Endothelial cell of hepatic sinusoid (primary cell): ENCODE data around the gene BUD31.

Source experiments
- in situ Hi-C: cut with HindIII; loops from 2 replicates; pipeline ENCODE4 v1.10.0; 2017; ENCODE audit warnings: low sequenced_read_pairs

BUD31 gene

GRCh38 chr7:99461221-99461620 lies 52.5 kb downstream of the BUD31 start:
- in situ Hi-C loops = loop anchor here (5.0 kb wide), 1 partner anchor 59 kb away; no protein-coding TSS in a partner anchor

- in situ Hi-C loops = no loop called here
Observed at GRCh38 chr7:99465421-99465768, 56.6 kb downstream of the BUD31 start.

- in situ Hi-C loops = no loop called here
Observed at GRCh38 chr7:99468336-99468918, 59.7 kb downstream of the BUD31 start.
